ENCODE data around the gene CLP1.

- no peak for TF ChIP-seq CTCF (IDR thresholded peaks at IDR 0.05; ENCODE audit: low read depth, low read length, missing input control)
- no peak for TF ChIP-seq YY1 (IDR thresholded peaks at IDR 0.05)
- no peak for TF ChIP-seq REST (IDR thresholded peaks at IDR 0.05)
- no peak for TF ChIP-seq RAD21 (IDR thresholded peaks at IDR 0.05)
- TF ChIP-seq MAX (IDR thresholded peaks at IDR 0.05), result no peak
- TF ChIP-seq JUND (IDR thresholded peaks at IDR 0.05), result no peak
- TF ChIP-seq TAF1 (conservative IDR thresholded peaks at IDR 0.05), result no peak
- no peak for TF ChIP-seq EGR1 (IDR thresholded peaks at IDR 0.05; ENCODE audit: low read depth in 2 of 2)
- TF ChIP-seq FOXA2 (IDR thresholded peaks at IDR 0.05), result no peak
- no peak for TF ChIP-seq ATF3 (IDR thresholded peaks at IDR 0.05)
- TF ChIP-seq ZBTB33 (IDR thresholded peaks at IDR 0.05), result no peak
- no peak for TF ChIP-seq SP1 (IDR thresholded peaks at IDR 0.05)
- TF ChIP-seq GABPA (IDR thresholded peaks at IDR 0.05 in 1 of 2, conservative IDR thresholded peaks at IDR 0.05 in 1 of 2), result no peak
- no peak for TF ChIP-seq RXRA (IDR thresholded peaks at IDR 0.05)
Observed at GRCh38 chr11:57659669-57660068, 2.1 kb downstream of the CLP1 start.

All from liver (tissue), 3 donors.